Measurements from ENCODE around the gene CST9. TPM values are rescaled to one million over a fixed set of nuclear protein-coding genes. Genes with fewer than 3 reads are reported as not detected.

The CST9 gene
- polyA plus RNA-seq, 1 donor (not counting 4 experiments of a cell fraction or from before 2014, with no cell fraction given): not detected

- H3K9me3 ChIP-seq (ENCODE audit: control insufficient read depth, low read depth, low read length): no peaks in the 10 kb centered on the region
- dilution Hi-C loops (cut with MboI; ENCODE audit: extremely low pct_ligation_motif_present, low sequenced_read_pairs): no loop called here
- H3K9me1 ChIP-seq (ENCODE audit: control insufficient read depth, extremely low read depth, insufficient read depth, low read length): no peaks in the 10 kb centered on the region
- FAIRE-seq (no peak), DNase-seq (ENCODE audit: low read depth, low spot score) (no peak)
- no peak overlapping the region for H3K9ac ChIP-seq (ENCODE audit: control insufficient read depth, extremely low read depth, insufficient read depth, low read length)
- no peaks in the 10 kb centered on the region for H3K36me3 ChIP-seq (ENCODE audit: control insufficient read depth in 2 of 2, extremely low read depth in 1 of 2, insufficient read depth in 2 of 2, low read length in 2 of 2)
- H2AFZ ChIP-seq (ENCODE audit: control insufficient read depth, low read length): no peak overlapping the region
- H3K4me1 ChIP-seq (ENCODE audit: control insufficient read depth, extremely low read depth, insufficient read depth, low read length): no peaks in the 10 kb centered on the region
- H3K79me2 ChIP-seq (ENCODE audit: control insufficient read depth, insufficient read depth, low read length): no peaks in the 10 kb centered on the region
- H4K20me1 ChIP-seq (ENCODE audit: control insufficient read depth, extremely low read depth, insufficient read depth, low read length): no peaks in the 10 kb centered on the region
- no peak overlapping the region for H3K27ac ChIP-seq (ENCODE audit: control insufficient read depth, insufficient read depth, low read length)
- TF ChIP-seq CTCF (optimal IDR thresholded peaks at IDR 0.05 in 1 of 3, IDR thresholded peaks at IDR 0.05 in 1 of 3, conservative IDR thresholded peaks at IDR 0.05 in 1 of 3; ENCODE audit: extremely low read depth in 1 of 3, insufficient read depth in 2 of 3, low read length in 3 of 3) (no peak), EZH2 (IDR thresholded peaks at IDR 0.05; ENCODE audit: low read length) (no peak)
- no peak overlapping the region for H3K4me2 ChIP-seq (ENCODE audit: control insufficient read depth, extremely low read depth, insufficient read depth, low read depth, low read length)
- no peaks in the 10 kb centered on the region for H3K27me3 ChIP-seq (ENCODE audit: control insufficient read depth, extremely low read depth, insufficient read depth, low read length)
- H3K4me3 ChIP-seq (ENCODE audit: control insufficient read depth in 2 of 3, extremely low read depth in 1 of 3, insufficient read depth in 2 of 3, low read depth in 1 of 3, low read length in 3 of 3): no peak overlapping the region
Measured at GRCh38 chr20:23595941-23596340, 9.8 kb downstream of the CST9 start.

GRCh38 chr20:23588434-23589403, 17.0 kb downstream of the CST9 start:
- no peak for DNase-seq (ENCODE audit: low read depth, low spot score)
- TF ChIP-seq CTCF (optimal IDR thresholded peaks at IDR 0.05 in 1 of 3, IDR thresholded peaks at IDR 0.05 in 1 of 3, conservative IDR thresholded peaks at IDR 0.05 in 1 of 3; ENCODE audit: extremely low read depth in 1 of 3, insufficient read depth in 2 of 3, low read length in 3 of 3): no peak
- no peak for TF ChIP-seq EZH2 (IDR thresholded peaks at IDR 0.05; ENCODE audit: low read length)
- Histone ChIP-seq H3K4me1 (ENCODE audit: control insufficient read depth, extremely low read depth, insufficient read depth, low read length) (peaks cover 29% of the 10 kb centered on the region), H3K27ac (ENCODE audit: control insufficient read depth, insufficient read depth, low read length) (no peak overlapping the region), H4K20me1 (ENCODE audit: control insufficient read depth, extremely low read depth, insufficient read depth, low read length) (no peaks in the 10 kb centered on the region), H3K27me3 (ENCODE audit: control insufficient read depth, extremely low read depth, insufficient read depth, low read length) (no peaks in the 10 kb centered on the region), H3K9me3 (ENCODE audit: control insufficient read depth, low read depth, low read length) (no peaks in the 10 kb centered on the region), H3K4me2 (ENCODE audit: control insufficient read depth, extremely low read depth, insufficient read depth, low read depth, low read length) (no peak overlapping the region), H3K36me3 (ENCODE audit: control insufficient read depth in 2 of 2, extremely low read depth in 1 of 2, insufficient read depth in 2 of 2, low read length in 2 of 2) (no peaks in the 10 kb centered on the region), H3K4me3 (ENCODE audit: control insufficient read depth in 2 of 3, extremely low read depth in 1 of 3, insufficient read depth in 2 of 3, low read depth in 1 of 3, low read length in 3 of 3) (no peak overlapping the region), H2AFZ (ENCODE audit: control insufficient read depth, low read length) (peak overlapping the region; percentile 79), H3K9me1 (ENCODE audit: control insufficient read depth, extremely low read depth, insufficient read depth, low read length) (peaks cover 3% of the 10 kb centered on the region), H3K9ac (ENCODE audit: control insufficient read depth, extremely low read depth, insufficient read depth, low read length) (no peak overlapping the region), H3K79me2 (ENCODE audit: control insufficient read depth, insufficient read depth, low read length) (no peaks in the 10 kb centered on the region)
- dilution Hi-C loops (cut with MboI; ENCODE audit: extremely low pct_ligation_motif_present, low sequenced_read_pairs): no loop called here
- peak; percentile 56 for FAIRE-seq
